GM19239 (cell line): ENCODE data around the gene RTP5.
"Not testable (repeated sequence)": the region's sequence is repeated elsewhere in the genome, so short reads cannot be mapped to it uniquely, and the experiment has no call there.

Experiments used
- DNase-seq: peaks from one replicate; pipeline ENCODE4 v3.0.0; 2011; ENCODE audit warnings: low spot score; ENCODE audit not compliant: insufficient read length
- FAIRE-seq: peaks from 2 replicates; lab custom pipeline; 2011; peaks lifted over from hg19 to GRCh38; lab: Jason Lieb, UNC

The RTP5 gene

GRCh38 chr2:241867776-241868420 is 1.6 kb upstream of the RTP5 start:
- no peak for FAIRE-seq
- DNase-seq, result no peak

DNA sequence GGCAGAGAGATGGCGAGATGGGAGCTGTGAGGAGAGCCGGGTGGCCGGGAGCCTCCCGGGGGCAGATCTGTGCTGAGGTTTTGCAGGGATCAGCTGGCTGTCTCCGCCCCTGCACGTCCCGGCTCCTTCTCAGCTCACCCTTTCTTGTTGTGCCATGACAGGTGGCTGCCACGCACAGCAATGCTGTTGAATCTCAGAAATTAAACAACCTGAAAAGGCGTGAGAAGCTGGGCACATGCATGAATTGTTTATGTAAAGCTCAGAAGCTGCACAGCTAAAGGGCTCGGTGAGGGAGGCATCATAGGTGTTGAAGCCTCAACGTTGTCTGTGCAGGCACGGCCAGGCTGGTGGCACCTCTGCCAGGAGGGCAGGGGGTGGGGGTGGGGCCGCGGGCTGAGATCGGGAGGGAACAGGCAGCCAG is 858 bp upstream of the RTP5 start:
- no peak for FAIRE-seq
- no peak for DNase-seq

DNA sequence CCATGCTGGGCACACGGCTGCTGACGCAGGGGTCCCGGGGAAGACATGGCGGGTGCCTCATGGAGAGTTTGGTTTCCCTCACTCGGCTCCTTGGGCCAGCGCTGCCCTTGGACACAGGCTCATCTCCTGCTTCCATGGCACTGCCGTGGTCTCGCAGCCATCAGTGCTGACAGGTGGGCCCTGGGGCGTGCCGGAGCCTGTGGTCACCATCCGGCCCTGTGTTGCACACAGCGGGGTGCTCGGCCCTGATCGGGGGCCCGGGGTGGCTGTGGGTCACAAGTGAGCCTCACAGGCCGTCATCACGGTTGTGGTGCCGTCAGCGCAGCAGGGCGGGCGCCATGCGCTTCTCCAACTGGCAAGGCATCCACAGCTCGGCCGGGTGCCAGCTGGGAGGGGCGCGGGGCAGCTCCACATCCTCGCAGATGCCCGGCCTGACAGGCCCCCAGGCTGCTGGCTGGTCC is 582 bp downstream of the RTP5 start:
- DNase-seq (no peak), FAIRE-seq (no peak)

- no peak for DNase-seq
- peak; percentile 44 for FAIRE-seq
Measured at GRCh38 chr2:241870611-241871537, 1.3 kb downstream of the RTP5 start.

DNA sequence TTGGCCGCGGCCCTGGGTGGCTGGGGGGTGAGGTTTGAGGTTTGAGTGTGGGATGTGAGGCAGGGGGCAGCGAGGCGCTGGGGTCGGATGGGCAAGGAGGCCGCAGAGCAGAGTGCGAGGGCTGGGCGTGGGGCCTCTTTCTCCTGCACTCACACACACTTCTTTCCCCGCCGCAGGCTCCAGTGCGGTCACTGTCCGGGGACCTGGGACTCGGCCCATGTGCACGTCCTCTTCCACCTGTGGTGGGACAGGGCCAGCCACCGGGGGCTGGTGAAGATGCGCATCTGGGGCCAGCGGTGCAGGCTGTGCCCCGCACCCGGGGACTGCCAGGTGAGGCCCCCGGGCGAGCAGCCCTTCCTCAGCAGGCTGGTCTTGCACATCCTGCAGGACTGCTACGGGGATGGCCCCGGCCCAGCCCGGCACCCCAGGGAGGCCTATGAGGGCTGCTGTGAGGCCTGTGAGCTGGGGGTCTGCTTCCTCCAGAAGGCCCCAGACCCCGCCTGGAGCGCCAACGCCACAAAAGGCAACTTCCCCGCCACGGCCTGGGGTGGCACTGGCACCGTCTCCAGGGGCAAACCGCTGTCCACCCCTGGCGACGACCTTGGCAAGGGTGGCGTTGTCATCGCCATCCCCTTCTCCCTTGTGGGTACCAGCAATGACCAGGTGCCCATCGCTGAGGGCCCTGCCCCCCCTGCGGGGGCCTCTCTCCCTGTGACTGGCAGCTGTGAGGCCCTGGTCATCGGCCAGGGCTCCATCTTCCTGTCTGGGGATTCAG is 2.2 kb downstream of the RTP5 start:
- no peak for DNase-seq

DNA sequence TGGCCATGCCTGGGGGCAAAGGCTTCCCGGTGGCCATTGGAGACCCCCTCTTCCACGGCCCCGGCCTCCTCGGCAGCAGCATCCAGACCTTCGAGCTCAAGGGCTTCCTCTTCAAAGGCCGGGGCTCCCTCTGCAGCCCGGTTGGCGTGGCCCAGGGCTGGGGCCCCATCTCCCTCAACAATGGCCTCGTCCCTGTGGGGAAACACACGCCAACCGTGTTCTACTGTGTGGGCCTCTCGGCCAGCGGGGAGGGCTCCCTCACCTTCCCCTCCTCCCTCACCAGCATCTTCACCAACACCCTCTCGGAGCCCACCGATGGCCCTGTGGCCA is 2.7 kb downstream of the RTP5 start:
- DNase-seq, result no peak
- no peak for FAIRE-seq

More for the DNA sequence above, 2.2 kb downstream of the RTP5 start:
- FAIRE-seq, result no peak

GRCh38 chr2:241873081-241873802 is 3.7 kb downstream of the RTP5 start:
- DNase-seq (no peak), FAIRE-seq (no peak)

- no peak for FAIRE-seq
Measured at GRCh38 chr2:241873803-241874110, 4.2 kb downstream of the RTP5 start.

GRCh38 chr2:241874277-241874925 is 4.9 kb downstream of the RTP5 start:
- FAIRE-seq, result no peak
- no peak for DNase-seq

More at GRCh38 chr2:241873803-241874110, 4.2 kb downstream of the RTP5 start:
- no peak for DNase-seq

GRCh38 chr2:241875754-241876527 is 6.4 kb downstream of the RTP5 start:
- not testable (repeated sequence) for DNase-seq, FAIRE-seq

DNA sequence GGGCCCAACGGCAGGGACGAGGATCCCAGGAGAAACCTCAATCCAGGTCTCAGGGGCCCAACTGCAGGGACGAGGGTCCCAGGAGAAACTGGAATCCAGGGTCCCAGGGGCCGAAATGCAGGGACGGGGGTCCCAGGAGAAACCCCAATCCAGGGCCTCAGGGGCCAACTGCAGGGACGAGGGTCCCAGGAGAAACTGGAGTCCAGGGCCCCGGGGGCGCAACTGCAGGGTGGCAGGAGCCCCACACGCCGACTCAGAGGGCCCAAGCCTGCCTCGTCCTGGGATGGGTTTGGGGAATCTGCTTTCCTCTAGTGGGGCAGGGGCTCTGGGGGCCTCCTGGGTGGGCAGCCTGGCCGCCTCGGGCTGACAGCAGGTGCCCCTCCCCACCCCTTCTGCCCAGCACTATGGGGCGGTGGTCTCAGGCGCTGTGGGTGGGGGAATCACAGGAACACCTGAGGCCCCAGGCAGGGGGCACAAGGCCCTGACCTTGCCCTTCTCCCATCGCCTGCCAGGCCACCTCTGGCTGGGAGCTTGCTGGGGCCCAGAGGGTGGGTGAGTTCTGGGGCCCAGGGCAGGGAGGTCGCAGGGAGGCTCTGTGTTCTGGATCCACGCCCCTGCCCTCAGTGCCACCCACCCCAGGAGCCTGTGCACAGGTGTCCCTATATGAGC is 7.1 kb downstream of the RTP5 start:
- FAIRE-seq (no peak), DNase-seq (no peak)

GRCh38 chr2:241877197-241877685 is 7.7 kb downstream of the RTP5 start:
- FAIRE-seq, result no peak
- DNase-seq, result no peak

DNA sequence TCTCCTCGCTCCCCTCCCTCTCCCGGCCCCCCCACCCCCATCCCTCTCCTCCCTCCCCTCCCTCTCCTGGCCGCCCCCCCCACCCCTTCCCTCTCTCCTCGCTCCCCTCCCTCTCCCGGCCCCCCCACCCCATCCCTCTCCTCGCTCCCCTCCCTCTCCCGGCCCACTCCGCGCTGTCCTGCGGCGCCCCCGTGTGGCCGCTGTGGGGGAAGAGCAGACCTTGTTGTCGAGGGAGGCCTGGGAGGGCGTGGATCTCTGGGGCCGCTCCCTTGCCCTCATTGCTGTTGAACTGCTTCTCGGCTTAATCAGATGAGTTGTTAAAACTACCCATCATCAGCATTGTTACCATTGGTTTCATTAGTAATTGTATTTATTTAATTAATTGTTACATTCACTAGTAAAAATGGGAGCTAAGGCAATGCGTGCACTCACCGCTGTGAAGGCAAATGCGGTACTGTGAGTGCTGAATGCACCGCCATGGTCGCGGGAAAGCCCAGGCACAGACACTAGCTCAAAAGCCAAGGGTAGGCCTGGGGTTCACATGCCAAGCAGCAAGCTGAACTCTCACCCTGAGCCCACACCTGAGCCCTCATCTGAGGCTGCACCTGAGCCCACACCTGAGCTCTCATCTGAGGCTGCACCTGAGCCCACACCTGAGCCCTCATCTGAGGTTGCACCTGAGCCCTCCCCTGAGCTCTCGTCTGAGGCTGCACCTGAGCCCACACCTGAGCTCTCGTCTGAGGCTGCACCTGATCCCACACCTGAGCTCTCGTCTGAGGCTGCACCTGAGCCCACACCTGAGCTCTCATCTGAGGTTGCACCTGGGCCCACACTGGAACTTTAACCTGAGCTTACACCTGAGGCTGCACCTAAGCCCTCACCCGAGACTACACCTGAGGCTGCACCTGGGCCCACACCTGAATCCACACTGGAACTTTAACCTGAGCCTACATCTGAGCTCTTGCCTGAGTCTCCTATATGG is 8.8 kb downstream of the RTP5 start:
- FAIRE-seq (peak; percentile 77), DNase-seq (peak; percentile 67)

DNA sequence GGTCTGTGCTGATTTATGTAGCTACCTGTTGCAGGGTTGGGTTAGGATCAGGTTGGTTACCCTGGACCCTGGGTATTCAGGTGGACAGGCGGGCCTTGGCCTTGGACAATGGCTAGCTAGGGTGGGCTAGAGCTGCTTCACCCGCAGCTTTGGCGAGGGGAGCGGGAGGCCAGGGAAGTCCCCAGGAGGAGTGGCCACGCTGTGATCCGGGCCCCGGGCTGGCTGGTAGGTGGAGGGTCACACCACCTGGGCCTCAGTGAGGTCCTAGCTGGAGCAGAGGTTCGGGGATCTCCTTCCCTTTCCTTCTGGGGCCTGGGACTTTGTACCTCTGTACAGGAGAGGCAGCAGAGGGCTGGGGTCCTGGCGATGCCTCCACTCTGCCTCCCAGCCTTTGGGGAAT is 9.8 kb downstream of the RTP5 start:
- FAIRE-seq, result no peak
- DNase-seq, result no peak

DNA sequence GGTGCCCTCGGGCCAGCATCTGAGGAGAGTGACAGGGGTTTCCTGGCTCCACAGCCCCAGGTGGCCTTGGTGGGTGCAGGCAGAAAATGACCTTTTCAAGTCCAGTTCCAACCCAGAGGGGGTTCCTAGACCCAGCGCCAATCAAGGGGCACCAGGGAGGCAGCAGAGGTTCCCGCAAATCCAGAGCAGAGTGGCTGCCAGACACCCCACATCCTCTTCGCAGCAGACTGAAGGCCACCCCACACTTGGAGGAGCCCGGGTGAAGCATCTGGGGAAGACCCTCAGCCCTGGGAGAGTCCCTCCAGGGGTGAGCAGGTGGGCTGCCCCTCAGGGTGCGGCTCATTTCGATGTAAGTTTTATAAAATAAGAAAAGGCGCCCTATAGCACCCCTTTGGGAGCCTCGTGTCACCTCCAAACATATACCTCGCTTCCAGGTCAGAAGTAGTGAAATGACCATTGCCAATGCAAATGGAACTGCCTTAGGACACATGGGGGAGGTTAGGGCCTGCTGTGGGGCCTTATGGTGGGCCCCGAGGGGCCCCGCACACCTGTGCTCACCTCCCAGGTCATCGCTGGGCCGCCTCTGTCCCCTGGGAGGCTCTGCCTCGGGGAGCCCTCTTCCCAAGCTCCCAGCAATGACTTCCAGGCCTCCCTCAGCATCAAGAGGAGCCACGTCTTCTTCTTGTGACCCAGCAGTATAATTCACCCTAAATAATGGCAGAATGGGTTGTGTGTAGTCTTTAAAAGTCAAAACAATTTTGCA is 11.0 kb downstream of the RTP5 start:
- no peak for FAIRE-seq
- DNase-seq, result no peak

GRCh38 chr2:241882091-241882625 is 12.6 kb downstream of the RTP5 start:
- FAIRE-seq, result no peak
- DNase-seq, result peak; percentile 73
